NCI-H2171 (cell line): ENCODE results near the gene MIA.
"Not testable (repeated sequence)": the region's sequence is repeated elsewhere in the genome, so short reads cannot be mapped to it uniquely, and the experiment has no call there.

Source experiments
- DNase-seq: peaks from one replicate; lab custom pipeline; 2025; lab: John Stamatoyannopoulos, UW

Gene MIA

DNA sequence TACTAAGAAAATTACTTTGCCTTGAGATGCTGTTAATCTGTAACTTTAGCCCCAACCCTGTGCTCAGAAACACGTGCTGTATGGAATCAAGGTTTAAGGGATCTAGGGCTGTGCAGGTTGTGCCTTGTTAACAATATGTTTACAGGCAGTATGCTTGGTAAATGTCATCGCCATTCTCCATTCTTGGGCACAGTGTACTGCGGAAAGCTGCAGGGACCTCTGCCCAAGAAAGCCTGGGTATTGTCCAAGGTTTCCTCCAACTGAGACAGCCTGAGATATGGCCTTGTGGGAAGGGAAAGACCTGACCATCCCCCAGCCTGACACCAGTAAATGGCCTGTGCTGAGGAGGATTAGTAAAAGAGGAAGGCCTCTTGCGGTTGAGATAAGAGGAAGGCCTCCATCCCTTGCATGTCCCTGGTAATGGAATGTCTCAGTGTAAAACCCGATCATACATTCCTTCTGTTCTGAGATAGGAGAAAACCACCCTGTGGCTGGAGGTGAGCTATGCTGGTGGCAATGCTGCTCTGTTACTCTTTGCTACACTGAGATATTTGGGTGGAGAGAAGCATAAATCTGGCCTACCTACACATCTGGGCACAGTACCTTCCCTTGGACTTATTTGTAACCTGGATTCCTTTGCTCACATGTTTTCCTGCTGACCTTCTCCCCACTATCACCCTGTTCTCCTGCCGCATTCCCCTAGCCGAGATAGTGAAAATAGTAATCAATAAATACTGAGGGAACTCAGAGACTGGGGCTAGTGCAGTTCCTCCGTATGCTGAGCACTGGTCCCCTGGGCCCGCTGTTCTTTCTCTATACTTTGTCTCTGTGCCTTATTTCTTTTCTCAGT lies 47.6 kb downstream of the MIA start:
- not testable (repeated sequence) for DNase-seq

- DNase-seq: not testable (repeated sequence)
Observed at GRCh38 chr19:40824916-40825315, 49.6 kb downstream of the MIA start.

- not testable (repeated sequence) for DNase-seq
Observed at GRCh38 chr19:40825460-40826095, 50.3 kb downstream of the MIA start.

GRCh38 chr19:40826312-40826698 lies 51.0 kb downstream of the MIA start:
- DNase-seq: not testable (repeated sequence)

DNA sequence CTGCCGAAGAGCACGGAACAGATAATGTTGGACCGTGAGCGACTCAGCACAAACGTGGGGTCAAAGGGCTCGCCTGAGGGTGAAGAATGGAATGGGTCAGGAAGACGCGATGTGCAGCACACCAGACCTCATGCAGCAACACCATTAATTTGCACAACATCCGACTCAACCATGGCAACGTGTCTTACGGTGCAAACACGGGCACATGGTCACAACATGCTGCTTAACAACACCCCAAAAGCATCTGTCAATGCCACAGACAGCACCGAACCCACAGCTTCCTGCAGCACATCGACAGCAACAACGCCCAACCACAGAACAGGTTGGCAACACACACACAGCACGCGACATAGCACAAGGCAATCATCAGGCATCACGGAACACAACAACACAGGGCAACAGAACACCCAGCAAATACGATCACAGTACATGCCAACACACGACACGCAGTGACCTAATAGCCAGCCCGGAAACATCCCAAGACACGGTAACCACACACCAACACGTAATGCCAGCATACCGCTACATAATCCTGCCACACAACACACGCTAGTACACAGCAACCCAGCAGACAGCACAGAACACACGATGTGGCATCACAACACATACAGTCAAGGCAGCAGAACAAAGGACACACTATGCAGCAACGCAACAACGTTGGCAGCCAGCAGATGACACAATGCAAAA lies 51.5 kb downstream of the MIA start:
- DNase-seq: not testable (repeated sequence)
